HG03439 (cell line): ENCODE measurements around the gene FCHO2.
"Not testable (repeated sequence)": the region's sequence is repeated elsewhere in the genome, so short reads cannot be mapped to it uniquely, and the experiment has no call there.

Source experiments
- ATAC-seq: cut with Tn5 transposase; IDR thresholded peaks from one replicate; pipeline ENCODE4 v1.9.1; 2021; ENCODE audit warnings: mild to moderate bottlenecking, moderate library complexity; ENCODE audit not compliant: unreplicated experiment

FCHO2 gene, protein sequence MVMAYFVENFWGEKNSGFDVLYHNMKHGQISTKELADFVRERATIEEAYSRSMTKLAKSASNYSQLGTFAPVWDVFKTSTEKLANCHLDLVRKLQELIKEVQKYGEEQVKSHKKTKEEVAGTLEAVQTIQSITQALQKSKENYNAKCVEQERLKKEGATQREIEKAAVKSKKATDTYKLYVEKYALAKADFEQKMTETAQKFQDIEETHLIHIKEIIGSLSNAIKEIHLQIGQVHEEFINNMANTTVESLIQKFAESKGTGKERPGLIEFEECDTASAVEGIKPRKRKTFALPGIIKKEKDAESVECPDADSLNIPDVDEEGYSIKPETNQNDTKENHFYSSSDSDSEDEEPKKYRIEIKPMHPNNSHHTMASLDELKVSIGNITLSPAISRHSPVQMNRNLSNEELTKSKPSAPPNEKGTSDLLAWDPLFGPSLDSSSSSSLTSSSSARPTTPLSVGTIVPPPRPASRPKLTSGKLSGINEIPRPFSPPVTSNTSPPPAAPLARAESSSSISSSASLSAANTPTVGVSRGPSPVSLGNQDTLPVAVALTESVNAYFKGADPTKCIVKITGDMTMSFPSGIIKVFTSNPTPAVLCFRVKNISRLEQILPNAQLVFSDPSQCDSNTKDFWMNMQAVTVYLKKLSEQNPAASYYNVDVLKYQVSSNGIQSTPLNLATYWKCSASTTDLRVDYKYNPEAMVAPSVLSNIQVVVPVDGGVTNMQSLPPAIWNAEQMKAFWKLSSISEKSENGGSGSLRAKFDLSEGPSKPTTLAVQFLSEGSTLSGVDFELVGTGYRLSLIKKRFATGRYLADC

DNA sequence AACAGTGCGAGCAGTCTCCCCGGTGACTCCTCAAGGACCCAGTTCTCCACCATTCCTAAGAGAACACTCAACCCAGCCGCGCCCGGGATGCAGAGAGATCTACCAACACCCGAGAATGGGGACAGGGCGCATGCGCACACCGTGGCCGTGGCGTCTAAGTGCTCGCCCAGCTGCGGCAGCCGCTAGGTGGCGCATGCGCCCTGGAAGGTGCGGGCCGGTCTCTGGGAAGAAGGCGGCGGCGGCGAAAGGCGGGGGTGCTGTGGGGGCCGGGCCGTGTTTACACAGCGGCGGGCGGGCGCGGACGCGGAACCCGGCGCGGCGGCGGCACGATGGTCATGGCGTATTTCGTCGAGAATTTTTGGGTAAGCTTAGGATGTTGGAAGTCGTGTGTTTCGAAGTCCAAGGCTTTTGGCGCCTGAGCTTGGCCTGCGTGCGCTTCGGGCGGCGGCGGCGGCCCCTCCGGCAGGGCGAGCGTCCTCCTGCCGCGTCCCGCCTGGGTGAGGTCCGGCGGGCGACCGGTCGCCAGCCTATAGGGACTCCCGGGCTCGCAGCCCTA lies at the start of gene FCHO2:
Gene FCHO2 (plus strand): TSS at position 274 of the 556 bp plus-strand sequence. CDS start 56 bp downstream, at position 330.
- peak; percentile 95 for ATAC-seq

DNA sequence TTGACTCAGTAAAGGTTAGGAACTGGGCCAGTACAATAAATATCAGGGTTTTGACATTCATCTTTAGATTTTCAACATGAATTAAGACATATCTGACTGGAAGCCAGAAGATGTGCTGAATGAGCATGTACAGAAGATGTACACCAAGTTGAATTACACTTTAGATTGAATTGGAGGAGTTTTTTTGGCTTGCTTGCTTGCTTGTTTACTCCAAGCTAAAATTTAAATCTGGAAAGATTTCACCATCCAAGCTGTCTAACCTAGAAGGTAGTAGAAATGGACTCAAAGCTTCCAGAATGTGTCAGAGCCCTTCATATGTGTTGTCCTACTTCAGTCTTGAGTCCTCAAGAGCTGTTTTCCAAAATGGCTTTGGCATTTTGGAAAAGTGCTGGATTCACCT lies 49.0 kb upstream of the FCHO2 start:
- ATAC-seq = no peak

DNA sequence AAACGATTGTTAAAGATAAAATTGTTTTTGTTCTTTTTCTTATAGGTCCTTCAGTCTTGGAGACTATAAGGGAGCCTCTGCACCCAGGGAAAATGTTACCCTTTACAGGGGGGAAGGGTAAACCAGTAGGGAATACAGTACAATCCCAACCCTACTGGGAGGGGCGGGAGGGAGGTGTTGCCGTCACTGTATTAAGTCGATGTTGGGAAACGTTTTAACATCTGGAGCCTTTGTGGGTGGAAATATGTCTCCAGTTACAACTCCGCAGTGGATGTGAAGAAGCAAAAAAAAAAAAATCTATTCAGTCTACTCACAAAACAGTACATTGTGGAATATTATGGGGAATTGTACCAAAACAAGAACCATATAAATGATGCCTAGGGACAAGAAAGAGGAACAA lies 47.2 kb upstream of the FCHO2 start:
- ATAC-seq = no peak

DNA sequence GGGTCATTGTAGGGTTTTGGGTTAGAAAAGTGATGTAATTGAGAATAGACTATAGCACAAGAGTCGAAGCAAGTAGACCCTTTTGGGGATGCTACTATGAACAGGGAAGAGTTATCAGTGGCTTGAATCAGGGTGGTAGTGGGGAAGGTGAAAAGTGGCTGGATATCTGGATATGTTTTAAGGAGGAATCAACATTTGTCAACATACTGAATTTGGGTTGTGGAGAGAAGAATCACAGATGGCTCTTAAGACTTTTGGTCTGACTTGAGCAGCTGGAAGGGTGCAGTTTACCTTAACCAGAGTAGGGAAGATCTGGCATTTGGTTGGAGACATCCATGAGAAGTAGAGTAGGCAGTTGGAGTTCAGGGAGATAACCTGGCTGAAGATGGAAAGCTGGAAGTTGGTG lies 38.5 kb upstream of the FCHO2 start:
- ATAC-seq = no peak

DNA sequence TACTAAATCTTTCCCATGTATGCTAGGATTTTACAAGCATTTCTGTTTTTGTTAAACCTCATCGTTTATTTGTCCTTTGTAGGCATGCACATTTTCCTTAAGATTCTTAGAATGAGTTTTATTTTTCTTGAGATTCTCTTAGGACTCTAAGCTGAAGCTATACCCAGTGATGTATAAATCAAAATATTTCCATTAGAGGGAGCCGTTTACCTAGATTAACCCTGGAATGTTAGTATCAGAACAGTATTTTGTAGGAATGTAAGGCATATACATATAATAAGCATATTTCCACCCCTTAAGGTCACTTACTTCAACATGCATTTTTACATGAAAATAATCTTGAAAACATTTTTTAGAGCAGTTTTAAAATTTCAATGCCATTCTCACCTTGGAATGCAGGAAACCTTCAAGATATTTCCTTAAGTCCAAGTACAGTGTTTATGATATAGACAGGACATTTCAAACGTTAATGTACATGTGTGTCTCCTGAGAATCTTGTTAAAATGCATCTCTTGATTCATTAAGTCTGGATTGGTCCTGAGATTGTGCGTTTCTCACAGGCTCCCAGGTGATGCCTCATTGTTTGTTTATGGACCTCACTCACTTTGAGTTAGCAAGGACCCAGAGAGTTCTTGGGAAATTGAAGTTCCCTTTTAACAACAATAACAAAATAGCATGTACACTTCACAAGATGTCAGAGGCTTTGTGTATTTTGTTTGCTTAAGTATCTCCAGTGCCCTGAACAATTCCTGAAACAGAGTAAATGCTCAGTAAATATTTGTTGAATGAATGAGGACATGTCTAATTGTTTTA lies 34.9 kb upstream of the FCHO2 start:
- ATAC-seq = no peak

DNA sequence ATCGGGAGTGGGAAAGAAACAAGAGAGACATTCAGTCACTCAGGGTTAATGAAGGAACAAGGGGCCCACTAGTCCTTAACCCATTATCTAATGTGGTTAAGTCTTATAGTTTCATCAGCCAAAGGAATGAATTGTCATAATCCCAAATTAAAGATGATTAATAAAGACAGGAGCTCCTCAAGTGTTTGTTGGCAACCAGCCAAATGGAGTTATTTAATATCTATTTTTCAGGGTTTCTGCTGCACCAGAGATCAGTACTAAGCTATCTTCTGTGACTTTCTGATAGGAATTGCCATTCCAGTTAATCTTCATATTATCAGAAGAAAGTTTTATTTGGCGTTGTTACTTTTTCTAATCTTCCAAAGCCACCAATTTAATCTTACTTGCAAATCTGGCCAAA lies 34.0 kb upstream of the FCHO2 start:
- ATAC-seq = no peak

DNA sequence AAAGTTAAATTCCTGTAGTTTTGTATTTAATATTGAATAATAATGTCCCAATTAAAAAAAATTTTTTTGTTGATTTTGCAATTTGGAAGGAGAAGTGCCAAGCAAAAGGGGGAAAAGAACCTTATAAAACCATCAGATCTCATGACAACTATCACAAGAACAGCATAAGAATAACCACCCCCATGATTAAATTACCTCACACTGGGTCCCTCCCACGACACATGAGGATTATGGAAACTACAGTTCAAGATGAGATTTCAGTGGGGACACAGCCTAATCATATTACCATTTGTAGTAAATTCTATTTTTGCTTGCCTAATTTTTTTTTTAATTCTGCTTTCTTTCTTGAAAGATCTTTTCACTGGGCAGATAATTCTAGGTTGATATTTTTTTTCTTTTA lies 33.4 kb upstream of the FCHO2 start:
- no peak for ATAC-seq

DNA sequence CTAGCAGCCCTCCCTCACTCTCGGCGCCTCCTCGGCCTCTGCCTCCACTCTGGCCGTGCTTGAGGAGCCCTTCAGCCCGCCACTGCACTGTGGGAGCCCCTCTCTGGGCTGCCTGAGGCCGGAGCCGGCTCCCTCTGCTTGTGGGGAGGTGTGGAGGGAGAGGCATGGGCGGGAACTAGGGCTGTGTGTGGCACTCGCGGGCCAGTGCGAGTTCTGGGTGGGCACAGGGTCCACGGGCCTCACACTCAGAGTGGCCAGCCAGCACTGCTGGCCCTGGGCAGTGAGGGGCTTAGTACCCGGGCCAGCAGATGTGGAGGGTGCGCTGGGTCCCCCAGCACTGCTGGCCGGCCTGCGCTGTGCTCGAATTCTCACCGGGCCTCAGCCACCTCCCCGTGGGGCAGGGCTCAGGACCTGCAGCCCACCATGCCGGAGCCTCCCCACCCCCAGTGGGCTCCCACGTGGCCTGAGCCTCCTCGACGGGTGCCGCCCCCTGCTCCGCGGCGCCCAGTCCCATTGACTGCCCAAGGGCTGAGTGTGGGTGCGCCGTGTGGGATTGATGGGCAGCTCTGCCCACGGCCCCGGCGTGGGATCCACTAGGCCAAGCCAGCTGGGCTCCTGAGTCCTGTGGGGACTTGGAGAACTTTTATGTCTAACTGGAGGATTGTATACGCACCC lies 30.4 kb upstream of the FCHO2 start:
- no peak for ATAC-seq

DNA sequence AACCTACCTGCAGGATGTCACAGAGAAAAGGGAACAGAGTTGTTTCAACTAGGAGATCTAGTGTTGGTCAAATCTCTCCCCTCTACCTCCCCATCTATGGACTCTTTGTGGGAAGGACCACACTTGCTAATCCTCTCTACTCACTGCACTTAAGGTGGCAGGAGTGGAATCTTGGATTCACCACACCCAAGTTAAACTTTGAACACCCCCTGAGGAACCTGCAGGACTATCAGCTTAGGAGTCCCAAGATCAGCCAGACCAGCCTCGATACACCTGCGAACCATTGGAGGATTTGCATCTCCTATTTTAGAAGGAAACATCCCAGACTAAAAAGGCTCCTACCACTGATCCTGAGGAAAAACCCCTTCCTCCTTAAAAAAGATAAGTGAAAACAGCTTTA lies 23.2 kb upstream of the FCHO2 start:
- ATAC-seq = not testable (repeated sequence)

DNA sequence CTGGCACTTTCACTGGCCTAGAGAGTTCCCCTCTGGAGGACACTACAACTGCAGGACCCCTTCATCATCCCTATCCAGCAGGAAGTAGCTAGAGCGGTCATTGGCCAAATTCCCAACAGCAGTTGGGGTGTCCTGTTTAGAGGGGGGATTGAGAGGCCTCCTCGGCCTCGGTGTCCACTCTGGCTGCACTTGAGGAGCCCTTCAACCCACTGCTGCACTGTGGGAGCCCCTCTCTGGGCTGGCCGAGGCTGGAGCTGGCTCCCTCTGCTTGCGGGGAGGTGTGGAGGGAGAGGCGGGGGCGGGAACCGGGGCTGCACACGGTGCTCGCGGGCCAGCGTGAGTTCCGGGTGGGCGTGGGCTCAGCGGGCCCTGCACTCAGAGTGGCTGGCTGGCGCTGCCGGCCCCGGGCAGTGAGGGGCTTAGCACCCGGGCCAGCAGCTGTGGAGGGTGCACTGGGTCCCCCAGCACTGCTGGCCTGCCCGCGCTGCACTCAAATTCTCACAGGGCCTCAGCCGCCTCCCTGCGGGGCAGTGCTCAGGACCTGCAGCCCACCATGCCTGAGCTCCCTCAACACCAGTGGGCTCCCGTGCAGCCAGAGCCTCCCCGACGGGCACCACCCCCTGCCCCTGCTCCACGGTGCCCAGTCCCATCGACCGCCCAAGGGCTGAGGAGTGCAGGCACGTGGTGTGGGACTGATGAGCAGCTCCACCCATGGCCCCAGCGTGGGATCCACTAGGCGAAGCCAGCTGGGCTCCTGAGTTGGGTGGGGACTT lies 20.7 kb upstream of the FCHO2 start:
- not testable (repeated sequence) for ATAC-seq

DNA sequence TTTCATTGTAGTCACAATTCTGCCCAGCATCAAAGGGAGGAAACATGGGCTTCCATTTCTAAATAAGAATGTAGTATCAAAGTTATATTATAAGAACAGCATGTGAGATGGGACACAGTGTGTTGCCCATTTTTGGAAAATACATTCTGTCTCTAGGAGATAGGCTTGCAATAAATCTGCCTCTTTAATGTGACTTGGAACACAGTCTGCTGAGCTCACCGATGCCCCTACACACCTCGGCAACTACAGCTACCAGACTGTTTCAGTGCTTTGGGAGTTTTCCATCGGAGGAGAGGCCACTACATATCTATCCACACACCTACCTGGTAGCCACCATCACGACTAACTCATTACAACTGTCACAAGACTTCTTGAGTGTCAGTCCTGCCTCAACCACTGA lies 18.9 kb upstream of the FCHO2 start:
- no peak for ATAC-seq

DNA sequence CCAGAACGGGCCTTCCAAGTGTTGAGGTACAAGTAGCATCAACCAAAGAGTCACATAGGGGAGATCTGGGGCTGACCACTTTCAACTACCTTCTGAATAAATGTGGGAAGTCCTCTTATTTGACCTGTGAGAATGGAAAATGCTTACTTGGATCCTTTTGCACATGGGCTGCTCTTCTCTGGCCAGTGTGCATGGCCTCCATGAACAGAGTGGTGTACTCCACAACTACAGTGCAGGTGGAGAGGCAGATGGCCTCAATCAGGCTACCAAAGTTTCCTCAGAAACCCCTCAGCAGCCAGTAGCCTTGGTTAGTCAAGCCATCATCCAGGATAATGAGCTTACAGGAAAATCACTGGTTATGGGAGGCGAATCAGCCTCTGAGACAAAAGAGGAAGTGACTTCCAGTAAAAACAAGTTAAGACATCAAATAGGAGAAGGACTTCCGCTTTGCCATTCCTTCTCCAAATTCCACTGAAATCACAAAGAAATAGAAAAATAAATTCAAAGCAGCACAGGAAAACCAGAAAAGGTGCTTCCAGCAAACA lies 18.3 kb upstream of the FCHO2 start:
- ATAC-seq = no peak

DNA sequence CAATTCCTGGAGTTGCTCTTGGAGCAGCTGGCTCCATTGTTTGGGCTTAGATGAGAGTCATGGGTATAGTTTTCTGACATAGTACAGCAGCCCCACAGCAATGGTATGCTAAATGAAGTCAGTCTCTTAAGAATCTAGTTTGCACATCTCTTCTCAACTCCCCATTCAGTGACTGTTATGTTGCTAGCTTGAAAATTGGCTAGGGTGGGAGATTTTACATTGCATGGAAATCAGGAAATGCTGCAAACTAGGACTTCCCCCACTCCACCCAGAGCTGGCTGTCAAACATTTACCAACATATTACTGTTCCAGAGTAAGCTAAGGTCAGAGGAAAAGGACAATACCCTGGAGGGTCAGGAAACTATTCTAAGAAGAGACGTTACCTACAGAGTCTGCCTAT lies 17.6 kb upstream of the FCHO2 start:
- ATAC-seq = no peak

DNA sequence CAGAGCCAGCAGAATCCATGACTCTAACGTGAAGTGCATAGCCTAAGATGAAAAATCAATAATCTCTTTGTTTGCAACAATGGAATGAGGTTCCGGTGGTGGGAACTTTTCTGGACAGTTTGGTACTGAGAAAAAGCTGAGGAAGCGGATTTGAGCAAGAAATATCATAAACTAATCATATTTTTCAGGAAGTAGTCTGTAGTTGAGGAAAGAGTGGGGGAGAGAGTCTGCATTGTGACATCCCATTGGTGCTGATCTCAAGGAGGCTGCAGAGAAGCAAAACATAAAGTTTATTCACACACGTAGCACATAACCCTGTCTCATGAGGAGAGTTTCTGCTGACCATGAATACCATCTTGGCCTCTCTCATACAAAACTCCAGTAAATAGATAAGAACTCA lies 15.8 kb upstream of the FCHO2 start:
- ATAC-seq = no peak

DNA sequence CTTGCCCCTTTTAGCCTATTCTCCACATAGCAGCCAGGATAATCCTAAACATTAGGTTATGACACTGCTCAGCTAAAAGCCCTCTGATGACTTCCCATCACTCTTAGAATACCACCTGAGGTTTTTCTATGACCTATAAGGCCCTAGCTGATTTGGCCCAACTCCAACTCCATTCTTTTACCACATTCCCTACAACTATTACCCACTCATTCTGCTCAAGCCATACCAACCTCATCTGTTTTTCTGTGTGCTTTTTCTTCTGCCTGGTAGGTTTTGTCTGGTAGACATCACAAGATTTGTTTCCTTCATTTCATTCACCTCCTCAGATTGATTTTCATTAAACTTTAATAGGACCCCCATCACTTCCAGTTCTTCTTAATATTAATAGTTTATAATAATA lies 12.5 kb upstream of the FCHO2 start:
- ATAC-seq = no peak

DNA sequence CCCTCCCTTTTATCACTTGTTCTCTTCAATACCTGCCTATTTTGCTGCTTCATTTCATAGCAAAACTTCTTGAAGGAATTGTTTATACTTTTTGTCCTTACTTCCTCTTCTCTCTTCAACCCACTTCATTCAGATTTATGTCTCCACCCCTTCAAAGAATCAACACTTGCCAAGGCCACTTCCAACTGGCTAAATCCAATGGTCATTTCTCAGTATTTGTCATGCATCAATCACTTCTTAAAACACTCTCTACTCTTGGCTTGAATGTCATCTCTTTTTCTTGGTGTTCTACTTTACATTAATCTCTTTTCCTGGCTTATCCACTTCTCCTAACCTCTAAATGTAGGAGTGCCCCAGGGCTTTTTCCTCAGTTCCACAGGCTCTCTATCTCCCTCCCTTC lies 8.3 kb upstream of the FCHO2 start:
- ATAC-seq = no peak

DNA sequence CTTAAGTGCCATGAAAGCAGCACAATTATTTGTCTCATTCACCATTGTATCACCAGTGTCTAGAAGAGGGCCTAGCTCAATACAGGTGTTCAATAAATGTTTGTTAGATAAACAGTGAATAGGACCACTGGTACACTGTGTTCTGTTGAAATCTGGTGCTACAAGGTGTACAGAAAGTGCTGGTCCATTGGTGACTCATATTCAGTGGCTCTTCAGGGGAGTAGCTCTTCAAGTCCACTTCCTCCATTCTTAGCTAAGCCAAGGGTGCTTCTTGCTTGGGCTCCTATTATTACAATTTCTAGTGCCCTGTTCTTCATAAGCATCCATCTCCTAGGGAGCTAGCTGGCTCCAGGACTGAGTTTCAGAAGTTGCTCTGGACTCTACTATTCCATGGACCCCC lies 6.4 kb upstream of the FCHO2 start:
- no peak for ATAC-seq

DNA sequence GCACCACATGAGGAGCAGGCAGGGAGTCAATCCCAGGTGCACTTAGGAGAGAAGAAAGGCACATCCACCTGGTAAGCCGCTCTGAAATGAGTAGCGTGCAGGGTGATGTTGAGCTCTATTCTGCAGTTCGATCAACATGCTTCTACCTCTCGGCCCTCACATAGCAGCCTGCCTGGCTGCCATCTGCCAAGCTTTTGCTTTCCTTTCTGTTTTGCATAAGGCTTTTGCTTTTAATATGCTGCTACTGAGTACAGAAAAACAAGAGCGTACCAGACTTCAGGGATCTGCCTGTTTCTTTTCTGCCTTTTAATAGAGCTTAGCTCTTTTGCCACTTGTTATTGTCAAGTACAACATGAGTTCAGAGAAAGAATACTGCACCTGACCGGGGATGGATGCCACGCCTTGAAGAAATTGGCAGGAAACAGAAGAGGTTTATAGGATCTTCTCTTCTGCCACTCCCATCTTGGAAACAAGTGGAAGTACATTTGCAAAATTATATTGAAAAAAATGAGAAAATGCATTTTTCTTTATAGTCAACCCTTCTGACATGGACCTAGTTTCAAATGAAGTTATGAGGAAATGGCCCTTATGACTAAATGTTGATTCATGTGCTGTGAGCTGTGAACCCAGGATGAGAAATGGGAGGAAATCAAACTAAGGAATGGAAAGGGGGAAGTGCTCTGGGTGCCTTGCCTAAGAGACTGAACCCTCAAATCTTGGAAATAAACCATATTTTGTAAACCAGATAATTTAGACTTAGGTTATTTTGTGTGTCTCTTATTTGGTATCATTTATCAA lies 4.0 kb upstream of the FCHO2 start:
- no peak for ATAC-seq

DNA sequence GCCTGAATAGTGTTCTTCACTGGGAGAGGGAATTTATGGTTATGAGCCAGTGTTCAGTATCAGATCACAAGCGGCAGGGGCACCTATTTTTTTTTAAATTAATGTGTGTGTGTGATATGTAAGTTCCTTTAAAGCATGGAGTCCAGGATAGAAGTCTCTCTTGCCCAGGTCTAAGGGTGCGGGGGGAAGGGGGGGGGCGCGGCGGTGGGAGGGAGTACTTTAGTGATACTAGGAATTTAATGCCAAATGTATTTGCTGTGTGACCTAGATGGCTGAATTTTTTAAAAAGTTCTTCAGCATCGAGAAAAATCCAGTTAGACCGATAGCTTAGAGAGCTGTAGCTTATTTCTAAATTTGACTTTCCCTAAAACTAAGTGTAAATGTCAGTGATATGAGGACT lies 1.5 kb upstream of the FCHO2 start:
- ATAC-seq = no peak
